Measurements from ENCODE around the gene BIRC3. TPM values are rescaled to one million over a fixed set of nuclear protein-coding genes. Genes with fewer than 3 reads are reported as not detected.

BIRC3 gene
- total and polyA plus RNA-seq, 2 of the 8 experiments (the other 6 are each of a cell fraction or from before 2014, with no cell fraction given): 0.08 to 0.20 TPM

GRCh38 chr11:102292933-102293332 is 24.4 kb upstream of the BIRC3 start (continued):
- no peak for TF ChIP-seq SIX5 (IDR thresholded peaks at IDR 0.05; ENCODE audit: low read depth, low read length)
- TF ChIP-seq CHD7 (IDR thresholded peaks at IDR 0.05; ENCODE audit: insufficient replicate concordance, low read length): no peak
